SK-N-SH treated with all-trans-retinoic acid at 6 μM for 48 hours (cell line): ENCODE results near the gene MUC5B.

ENCODE experiments used
- CREB5 ChIP-seq: fragments of 250-450 bp; sonication (Bioruptor Pico); IDR thresholded peaks from 2 replicates; pipeline ENCODE4 v1.5.1; 2020; ENCODE audit warnings: low read depth, mild to moderate bottlenecking, moderate library complexity
- SNAI2 ChIP-seq: fragments of 250-450 bp; sonication (Bioruptor Pico); IDR thresholded peaks from 2 replicates; pipeline ENCODE4 v1.5.0; 2020; ENCODE audit warnings: mild to moderate bottlenecking, moderate library complexity

GRCh38 chr11:1280116-1281035, 57.5 kb downstream of the MUC5B start:
- TF ChIP-seq CREB5, result no peak
- TF ChIP-seq SNAI2 (CRISPR knock-in tag), result no peak
